Astrocyte of the spinal cord (primary cell): ENCODE results near the gene SPRR4.

Experiments
- DNase-seq: peaks from one replicate; pipeline ENCODE4 v3.0.0; 2011; ENCODE audit warnings: low read depth, low spot score
- H3K4me3 ChIP-seq: 2 replicates; pipeline ENCODE4 v1.5.1; 2011; ENCODE audit warnings: low read depth, mild to moderate bottlenecking, low read length, moderate library complexity
- CTCF ChIP-seq: IDR thresholded peaks from 2 replicates; pipeline ENCODE4 v1.5.1; 2012; ENCODE audit warnings: low read depth, mild to moderate bottlenecking, low read length, inconsistent platforms
- in situ Hi-C: cut with HindIII; loops from 2 replicates; pipeline ENCODE4 v1.10.0; 2017; ENCODE audit warnings: low sequenced_read_pairs

Gene SPRR4

GRCh38 chr1:152983234-152983633 lies 12.8 kb downstream of the SPRR4 start:
- DNase-seq = no peak
- in situ Hi-C loops = no loop called here
- TF ChIP-seq CTCF = no peak
- H3K4me3 ChIP-seq = no peak overlapping the region

GRCh38 chr1:152983743-152984142 lies 13.3 kb downstream of the SPRR4 start, which contains the start of gene SPRR1A:
TSS of gene SPRR1A (plus strand) at chr1:152984081. CDS start at chr1:152985231, 1,150 bp downstream.
- DNase-seq = no peak
- in situ Hi-C loops = no loop called here
- no peak within 1 kb of the TSS for H3K4me3 ChIP-seq
- no peak for TF ChIP-seq CTCF

DNA sequence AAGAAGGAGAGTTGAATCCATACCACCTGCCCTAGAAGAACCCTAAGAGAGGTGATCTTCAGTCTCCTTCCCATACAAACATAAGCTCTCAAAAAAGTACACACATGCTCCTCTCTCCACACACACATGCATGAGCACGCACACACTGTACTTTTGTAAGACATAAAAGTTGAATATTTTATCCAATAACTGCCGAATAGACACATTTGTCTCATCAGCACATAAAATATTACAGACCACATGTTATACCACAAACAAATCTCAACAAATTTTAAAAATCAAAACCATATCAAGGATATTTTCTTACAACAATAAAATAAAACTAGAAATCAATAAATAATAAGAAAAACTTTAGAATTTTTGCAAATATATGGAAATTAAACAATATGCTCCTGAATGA lies 16.1 kb downstream of the SPRR4 start:
- no peak overlapping the region for H3K4me3 ChIP-seq
- in situ Hi-C loops = no loop called here
- TF ChIP-seq CTCF = no peak
- no peak for DNase-seq

DNA sequence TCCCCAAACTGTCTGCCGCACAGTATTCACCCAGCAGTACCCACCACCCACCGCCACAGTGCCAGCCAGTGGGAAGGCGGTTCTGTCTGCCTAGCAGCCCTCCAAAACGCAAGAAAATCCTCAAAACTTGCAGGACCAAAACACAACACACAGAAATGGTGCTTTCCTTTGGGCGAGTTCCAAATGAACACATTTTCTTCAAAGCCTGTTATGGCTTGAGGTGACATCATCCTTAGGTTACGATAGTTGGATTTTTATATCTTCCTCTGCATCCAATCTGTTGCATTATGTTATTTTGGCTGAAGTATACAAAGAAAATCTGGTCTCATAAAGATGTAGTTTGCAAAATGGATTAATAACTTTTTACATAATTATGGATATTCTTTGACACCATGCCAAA lies 22.7 kb downstream of the SPRR4 start:
- in situ Hi-C loops = no loop called here
- H3K4me3 ChIP-seq = no peak overlapping the region
- no peak for DNase-seq
- no peak for TF ChIP-seq CTCF

GRCh38 chr1:152995842-152996241 lies 25.4 kb downstream of the SPRR4 start:
- in situ Hi-C loops = no loop called here
- TF ChIP-seq CTCF = no peak
- H3K4me3 ChIP-seq = no peak overlapping the region
- no peak for DNase-seq

DNA sequence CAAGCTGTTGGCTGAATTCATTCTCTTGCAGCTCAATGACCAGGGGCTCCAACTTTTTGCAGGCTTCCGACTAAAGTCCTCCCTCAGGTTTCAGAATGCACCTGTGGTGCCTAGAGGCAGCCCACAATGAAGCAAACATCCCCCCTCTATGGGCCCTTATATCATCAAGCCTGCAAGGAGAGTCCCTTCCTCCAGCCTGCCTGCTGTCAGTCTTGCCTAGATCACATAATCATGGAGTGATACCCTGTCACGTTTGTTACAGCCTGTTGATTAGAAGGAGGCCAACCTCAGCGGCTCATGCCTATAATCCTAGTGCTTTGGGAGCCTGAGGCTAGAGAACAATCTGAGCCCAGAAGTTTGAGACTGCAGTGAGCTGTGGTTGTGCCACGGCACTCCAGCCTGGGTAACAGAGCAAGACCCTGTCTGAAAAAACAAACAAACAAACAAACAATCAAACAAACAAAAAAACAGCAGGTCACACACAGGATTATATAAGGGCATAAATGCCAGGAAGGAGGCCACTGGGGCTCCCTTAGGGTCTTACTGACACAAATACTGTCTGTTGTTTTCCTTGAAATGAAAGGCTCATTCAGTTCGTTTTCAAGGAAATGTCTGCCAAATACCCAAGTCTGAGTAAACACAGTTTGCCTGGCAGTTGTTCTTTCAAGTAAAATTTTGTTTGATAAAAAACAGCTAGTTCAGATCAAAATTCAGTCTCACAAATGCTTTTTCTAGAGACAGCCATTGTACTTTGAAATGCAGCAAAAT lies 26.4 kb downstream of the SPRR4 start:
- H3K4me3 ChIP-seq = no peak overlapping the region
- no peak for TF ChIP-seq CTCF
- no peak for DNase-seq
- in situ Hi-C loops = no loop called here
